Body of pancreas (tissue), 4 donors: ENCODE data around the gene NRG3.

Experiments used
- POLR2A ChIP-seq, 3 donors: fragments of 450-650 bp; IDR thresholded peaks; one replicate each; pipeline ENCODE4 v1.6.1; 2016; ENCODE audit warnings: antibody characterized with exemption in 3 of 3, mild to moderate bottlenecking in 2 of 3
- TF ChIP-seq, protein P1 (sequence below), 7 experiments: fragments of 450-650 bp in 4 of 7; fragments of 200-600 bp in 3 of 7; sonication (generic) in 3 of 7; IDR thresholded peaks; one replicate each; pipeline ENCODE4 v1.5.1; 2016 to 2019; ENCODE audit warnings: antibody characterized with exemption in 7 of 7

GRCh38 chr10:82515256-82515655 lies 640.3 kb downstream of the NRG3 start:
- TF ChIP-seq, protein P1, sequence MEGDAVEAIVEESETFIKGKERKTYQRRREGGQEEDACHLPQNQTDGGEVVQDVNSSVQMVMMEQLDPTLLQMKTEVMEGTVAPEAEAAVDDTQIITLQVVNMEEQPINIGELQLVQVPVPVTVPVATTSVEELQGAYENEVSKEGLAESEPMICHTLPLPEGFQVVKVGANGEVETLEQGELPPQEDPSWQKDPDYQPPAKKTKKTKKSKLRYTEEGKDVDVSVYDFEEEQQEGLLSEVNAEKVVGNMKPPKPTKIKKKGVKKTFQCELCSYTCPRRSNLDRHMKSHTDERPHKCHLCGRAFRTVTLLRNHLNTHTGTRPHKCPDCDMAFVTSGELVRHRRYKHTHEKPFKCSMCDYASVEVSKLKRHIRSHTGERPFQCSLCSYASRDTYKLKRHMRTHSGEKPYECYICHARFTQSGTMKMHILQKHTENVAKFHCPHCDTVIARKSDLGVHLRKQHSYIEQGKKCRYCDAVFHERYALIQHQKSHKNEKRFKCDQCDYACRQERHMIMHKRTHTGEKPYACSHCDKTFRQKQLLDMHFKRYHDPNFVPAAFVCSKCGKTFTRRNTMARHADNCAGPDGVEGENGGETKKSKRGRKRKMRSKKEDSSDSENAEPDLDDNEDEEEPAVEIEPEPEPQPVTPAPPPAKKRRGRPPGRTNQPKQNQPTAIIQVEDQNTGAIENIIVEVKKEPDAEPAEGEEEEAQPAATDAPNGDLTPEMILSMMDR (IDR thresholded peaks at IDR 0.05), result no peak
- no peak for TF ChIP-seq POLR2A (IDR thresholded peaks at IDR 0.05)
